Activated effector memory CD4-positive, alpha-beta T cell treated with anti-CD3 and anti-CD28 coated beads, Interleukin-2, amount 50 U/mL, for 16 hours (primary cell): ENCODE measurements around the gene MAOA.
"Not testable (repeated sequence)": the region's sequence is repeated elsewhere in the genome, so short reads cannot be mapped to it uniquely, and the experiment has no call there.

ENCODE experiments used
- DNase-seq: peaks from one replicate; pipeline ENCODE4 v3.0.0-alpha.2; 2020

Gene MAOA

GRCh38 chrX:43664258-43664657 is 8.2 kb downstream of the MAOA start:
- DNase-seq, result no peak

DNA sequence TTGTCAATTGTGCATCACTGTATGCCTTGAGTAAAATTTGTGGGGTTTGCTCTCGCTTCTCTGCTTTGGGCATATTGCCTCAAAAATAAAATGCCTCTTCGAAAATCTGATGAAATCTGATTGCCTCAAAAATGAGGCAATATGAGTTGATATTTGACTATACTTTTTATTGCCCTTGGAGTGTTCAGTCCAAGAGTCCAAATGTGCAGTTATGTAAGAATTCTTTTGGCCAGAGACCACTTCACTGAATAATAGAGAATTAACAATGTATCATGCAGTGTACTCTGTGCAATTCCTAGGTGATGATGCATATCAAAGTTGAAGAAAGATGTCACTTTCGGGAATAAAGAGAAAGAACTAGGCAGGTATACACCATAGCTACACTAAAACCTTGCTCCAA is 8.6 kb downstream of the MAOA start:
- no peak for DNase-seq

DNA sequence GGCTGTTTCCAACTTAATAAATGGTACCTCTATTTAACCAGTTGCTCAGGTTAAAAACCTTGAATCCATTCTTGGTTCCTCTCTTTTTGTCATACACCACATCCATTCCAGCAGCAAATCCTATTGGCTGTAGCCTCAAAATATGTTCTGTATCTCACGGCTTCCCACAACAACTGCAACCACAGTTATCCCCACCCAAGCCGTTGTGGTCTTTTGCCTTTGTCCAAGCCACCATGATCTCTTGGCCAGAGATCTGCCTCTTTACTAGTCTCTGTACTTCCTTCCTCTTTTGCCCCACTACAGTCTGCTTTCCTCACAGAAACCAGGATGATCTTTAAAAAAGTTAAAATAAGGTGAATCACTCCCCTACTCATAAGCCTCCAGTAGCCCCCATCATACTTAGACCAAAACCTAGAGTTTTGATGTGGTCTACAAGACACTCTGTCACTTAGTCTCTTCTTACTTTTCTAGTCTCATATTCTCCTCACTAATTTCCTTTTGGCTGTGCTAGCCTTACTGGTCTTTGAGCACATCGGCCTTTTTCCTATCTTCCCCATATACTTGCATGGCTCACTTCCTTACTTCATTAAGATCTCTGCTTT is 10.3 kb downstream of the MAOA start:
- no peak for DNase-seq

DNA sequence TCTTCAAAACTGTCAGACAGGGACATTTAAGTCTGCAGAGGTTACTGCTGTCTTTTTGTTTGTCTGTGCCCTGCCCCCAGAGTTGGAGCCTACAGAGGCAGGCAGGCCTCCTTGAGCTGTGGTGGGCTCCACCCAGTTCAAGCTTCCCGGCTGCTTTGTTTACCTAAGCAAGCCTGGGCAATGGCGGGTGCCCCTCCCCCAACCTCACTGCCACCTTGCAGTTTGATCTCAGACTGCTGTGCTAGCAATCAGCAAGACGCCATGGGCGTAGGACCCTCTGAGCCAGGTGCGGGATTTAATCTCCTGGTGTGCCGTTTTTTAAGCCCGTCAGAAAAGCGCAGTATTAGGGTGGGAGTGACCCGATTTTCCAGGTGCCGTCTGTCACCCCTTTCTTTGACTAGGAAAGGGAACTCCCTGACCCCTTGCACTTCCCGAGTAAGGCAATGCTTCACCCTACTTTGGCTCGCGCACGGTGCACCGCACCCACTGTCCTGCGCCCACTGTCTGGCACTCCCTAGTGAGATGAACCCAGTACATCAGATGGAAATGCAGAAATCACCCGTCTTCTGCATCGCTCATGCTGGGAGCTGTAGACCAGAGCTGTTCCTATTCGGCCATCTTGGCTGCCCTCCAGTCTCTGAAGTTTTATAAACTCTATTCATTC is 20.0 kb downstream of the MAOA start:
- not testable (repeated sequence) for DNase-seq

- DNase-seq, result no peak
These were observed 21.0 kb downstream of the MAOA start for GRCh38 chrX:43676971-43677572.

DNA sequence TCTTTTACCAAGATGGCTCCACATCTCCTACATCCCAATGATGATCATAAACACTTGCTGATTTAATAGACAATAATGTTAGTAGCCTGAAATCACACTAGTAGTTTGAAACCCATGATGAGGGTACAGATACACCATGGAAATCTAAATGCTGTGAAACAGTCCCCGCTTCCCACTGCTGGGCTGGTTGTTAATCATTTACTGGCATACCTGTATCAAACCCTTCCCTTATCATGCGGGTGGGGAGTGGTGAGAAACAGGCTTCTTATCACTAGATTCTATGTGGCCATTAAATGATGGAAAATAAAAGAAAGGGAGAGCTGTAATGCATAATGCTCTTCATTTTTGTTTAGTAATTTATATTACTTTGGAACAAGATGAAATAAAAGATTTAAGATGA is 21.9 kb downstream of the MAOA start:
- DNase-seq, result no peak

- DNase-seq, result no peak
These were observed 23.0 kb downstream of the MAOA start for GRCh38 chrX:43679058-43679457.

DNA sequence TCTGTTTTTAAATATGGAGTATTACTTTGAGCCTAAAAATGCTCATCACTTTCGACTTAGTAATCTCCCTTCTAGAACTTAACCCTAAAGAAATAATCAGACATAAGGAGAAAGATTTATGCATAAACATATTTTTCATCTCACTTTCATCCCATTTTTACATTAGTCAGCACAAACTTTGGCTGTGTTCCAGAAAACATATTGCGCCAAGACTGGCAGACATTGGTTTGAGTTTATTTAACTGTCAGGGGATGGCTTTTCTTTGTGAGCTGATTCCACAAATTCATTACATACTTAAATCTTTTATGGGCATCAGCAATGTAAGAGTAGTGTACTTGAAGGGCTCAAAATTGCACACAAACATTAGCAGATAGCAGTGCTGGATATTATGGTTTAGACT is 23.7 kb downstream of the MAOA start:
- DNase-seq, result no peak

- no peak for DNase-seq
These were observed 26.6 kb downstream of the MAOA start for GRCh38 chrX:43682726-43683125.

- DNase-seq, result no peak
These were observed 29.1 kb downstream of the MAOA start for GRCh38 chrX:43685221-43685620.

- no peak for DNase-seq
These were observed 32.5 kb downstream of the MAOA start for GRCh38 chrX:43688586-43688985.

DNA sequence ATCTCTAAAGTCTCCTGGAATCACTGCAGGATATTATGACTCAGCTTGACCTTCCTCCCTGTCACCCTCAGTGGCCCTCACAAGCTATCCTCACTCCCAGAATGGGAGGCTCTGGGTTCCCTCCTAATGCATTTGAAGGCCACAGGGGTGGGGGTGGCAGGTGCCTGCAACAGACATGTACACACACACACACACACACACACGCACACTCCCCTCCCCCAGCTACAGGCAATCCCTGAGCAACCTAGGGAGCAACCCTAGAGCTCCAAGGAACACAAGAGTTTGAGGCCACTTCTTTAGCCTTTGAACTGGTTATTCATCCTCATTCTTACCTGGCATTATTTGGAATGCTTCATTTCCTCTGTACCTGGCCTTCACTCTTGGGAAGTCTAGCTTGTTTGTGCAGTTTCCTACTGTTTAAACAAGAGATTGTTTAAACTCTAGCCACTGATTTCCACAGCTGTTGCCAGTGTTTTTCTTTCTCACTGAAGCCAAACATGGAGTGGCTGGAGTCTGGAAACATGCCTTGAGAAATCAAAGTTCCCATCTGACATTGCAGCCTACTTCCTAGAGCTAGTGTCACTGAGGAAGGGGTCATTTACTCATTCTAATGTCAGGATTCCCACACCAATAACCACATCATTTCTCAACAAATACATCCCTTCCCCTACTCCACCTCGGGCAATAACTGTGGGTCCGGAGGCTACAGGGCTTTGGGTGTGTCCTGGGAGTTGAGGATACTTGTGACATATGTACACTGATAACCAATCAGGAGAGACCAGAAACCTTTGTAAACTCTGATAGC is 37.7 kb downstream of the MAOA start:
- no peak for DNase-seq

DNA sequence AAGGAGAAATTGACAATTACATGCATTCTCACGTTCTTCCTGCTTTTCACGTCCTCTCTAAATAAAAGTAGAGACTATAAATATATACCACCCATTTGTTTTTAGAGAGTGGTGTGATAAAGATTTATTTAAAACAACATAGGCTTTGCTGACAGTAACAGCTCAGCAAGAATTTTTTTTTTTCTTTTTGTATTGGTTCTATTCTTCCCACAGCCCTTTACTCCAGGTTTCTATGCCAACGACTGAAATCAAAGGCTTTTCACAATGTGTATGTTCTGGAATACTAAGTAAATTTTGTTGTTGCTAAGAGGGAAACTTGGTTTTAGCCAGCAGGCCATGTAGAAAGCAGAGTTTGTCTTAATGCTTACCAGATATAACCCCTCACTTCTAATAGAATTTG is 43.4 kb downstream of the MAOA start:
- no peak for DNase-seq

- DNase-seq, result no peak
These were observed 46.0 kb downstream of the MAOA start for GRCh38 chrX:43702079-43702524.

DNA sequence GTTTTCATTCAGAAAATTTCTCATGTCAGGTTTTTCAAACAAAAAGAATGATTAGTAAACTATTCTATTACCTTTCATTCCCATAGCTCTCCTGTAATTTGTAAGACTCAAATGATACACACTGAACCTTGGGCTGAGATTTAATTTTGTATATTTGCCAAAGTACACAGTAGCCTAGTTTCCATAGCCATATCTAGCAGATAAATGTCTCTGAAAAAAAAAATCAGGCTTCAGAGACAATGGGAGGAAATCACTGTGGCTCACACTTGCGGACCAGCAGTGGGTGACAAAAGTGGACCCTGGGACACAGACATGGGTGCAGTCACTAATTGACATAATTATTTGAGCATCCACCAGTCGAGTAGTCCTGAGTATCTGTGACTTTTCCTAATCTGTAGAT is 46.6 kb downstream of the MAOA start:
- DNase-seq, result no peak

- no peak for DNase-seq
These were observed 47.2 kb downstream of the MAOA start for GRCh38 chrX:43703211-43703791.

- no peak for DNase-seq
These were observed 50.8 kb downstream of the MAOA start for GRCh38 chrX:43706786-43707370.

- DNase-seq, result no peak
These were observed 51.9 kb downstream of the MAOA start for GRCh38 chrX:43707812-43708548.

DNA sequence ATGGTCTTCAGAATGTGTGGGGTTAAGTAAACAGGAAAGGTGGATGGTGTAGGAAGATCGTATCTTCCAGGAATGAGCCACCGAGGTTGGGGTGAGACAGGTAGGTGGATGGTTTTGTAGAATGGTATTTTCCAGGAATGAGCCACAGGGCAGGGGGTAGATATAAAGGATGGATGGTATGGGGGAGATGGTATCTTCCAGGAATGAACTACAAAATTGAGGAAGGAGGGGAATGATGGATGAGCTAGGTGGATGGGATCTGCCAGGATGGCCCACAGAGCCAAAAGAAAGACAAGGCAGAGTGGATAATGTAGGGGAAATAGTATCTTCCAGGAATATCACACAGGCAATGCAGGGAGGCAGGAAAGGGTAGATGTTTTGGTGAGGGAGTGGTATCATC is 60.0 kb downstream of the MAOA start:
- DNase-seq, result no peak

DNA sequence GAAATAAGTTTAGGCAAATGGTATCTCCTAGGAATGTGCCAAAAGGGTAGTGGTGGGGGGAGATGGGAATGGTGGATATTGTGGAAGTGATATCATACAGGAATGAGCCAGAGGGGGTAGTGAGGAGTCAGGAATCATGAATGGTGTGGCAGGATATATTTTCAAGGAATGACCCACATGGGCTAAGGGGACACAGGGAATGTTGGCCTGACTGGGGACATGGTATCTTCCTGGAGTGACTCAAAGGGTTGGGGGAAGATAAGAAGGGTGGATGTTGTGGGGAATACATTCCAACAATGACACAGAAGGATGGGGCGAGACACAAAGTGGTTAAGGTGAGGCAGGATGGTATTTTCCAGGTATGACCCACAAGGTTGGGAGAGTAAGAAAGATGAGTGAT is 60.6 kb downstream of the MAOA start:
- no peak for DNase-seq

GRCh38 chrX:43717161-43717560 is 61.1 kb downstream of the MAOA start:
- DNase-seq, result no peak

DNA sequence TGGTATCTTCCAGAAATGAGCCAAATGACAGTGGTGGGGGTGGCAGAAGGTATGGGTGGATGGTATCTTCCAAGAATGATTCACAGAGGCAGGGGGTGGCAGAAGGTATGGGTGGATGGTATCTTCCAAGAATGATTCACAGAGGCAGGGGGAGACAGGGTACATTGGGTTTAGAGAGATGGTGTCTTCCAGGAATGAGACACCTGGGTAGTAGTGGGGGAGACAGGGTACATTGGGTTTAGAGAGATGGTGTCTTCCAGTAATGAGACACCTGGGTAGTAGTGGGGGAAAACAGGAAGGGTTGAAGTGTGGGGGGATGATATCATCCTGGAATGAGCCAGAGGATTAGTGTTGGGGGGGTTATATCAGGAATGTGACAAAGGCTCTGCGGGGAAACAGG is 62.0 kb downstream of the MAOA start:
- DNase-seq, result no peak
